ENCODE data around the gene ANKRD50. TPM values are rescaled to one million over a fixed set of nuclear protein-coding genes. Genes with fewer than 3 reads are reported as not detected.
A peak's percentile ranks its signal among the peaks of the same experiment; 100 is the strongest.

ANKRD50 gene
- total and polyA plus RNA-seq, 2 of the 4 experiments (the other 2 are of a cell fraction), result 8.1 to 35.3 TPM

DNA sequence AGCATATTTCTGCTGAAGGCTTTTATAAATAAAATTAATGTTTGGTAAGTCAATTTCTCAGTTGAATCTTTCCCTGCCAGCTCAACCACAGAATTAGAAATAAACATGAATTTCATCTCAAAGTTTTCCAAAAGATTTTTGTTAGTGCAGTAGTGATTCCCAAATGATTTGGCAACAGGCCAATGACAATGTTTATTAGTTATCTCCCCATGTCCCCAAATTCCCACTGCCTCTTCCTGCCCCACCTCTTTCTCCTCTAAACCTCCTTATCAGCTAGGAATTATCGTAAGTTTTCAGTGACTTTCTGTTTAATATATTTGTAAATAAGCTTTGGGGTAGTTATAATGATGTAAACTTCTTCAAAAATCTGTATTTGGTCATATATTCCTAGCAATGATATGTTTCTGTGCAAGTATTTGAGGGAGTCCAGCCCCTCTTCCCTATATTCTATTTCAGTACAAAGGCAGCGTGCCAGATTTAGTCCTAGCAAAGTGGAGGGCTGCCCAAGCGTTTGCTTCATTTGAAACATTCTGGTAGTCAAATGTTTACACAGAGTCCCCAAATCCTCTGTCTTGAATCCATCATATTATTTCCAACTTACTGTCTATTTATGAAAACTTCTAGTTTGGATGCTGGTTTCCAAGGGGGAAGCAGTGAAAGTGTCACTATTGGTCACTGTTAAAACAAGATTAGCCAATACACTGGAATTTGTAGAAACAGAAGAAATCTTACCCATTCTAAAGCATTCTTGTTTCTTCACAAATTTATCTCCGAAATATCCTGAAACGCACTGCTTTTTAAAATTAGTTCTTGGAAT, 33.7 kb upstream of the ANKRD50 start:
- Histone ChIP-seq H2AK5ac (ENCODE audit: low read depth, low read length) (no peak overlapping the region), H2BK20ac (ENCODE audit: low read depth, low read length) (no peak overlapping the region), H3K9ac (ENCODE audit: low read depth, low read length) (no peak overlapping the region), H3K27ac (ENCODE audit: insufficient read depth, low read length) (no peak overlapping the region), H3K79me1 (ENCODE audit: low read depth in 1 of 2, low read length in 2 of 2) (no peaks in the 10 kb centered on the region), H3K56ac (ENCODE audit: extremely low read depth, insufficient read depth, low read length) (no peak overlapping the region), H3K4ac (ENCODE audit: low read depth, low read length) (no peak overlapping the region), H3K4me2 (ENCODE audit: low read depth, low read length) (peak overlapping the region; percentile 47; the same call in 1 of the 2 replicates), H4K8ac (ENCODE audit: low read depth in 2 of 2, low read length in 2 of 2) (no peak overlapping the region), H3K9me1 (ENCODE audit: insufficient read depth, low read length) (no peaks in the 10 kb centered on the region; the same call in 1 of the 2 replicates), H3K14ac (replicated peaks; ENCODE audit: low read depth, low read length) (no peak overlapping the region), H3K4me1 (ENCODE audit: control insufficient read depth, insufficient read depth, low read length) (no peaks in the 10 kb centered on the region), H2BK120ac (ENCODE audit: low read depth, low read length) (no peak overlapping the region), H3K23ac (ENCODE audit: low read depth, low read length) (no peak overlapping the region), H3K4me3 (ENCODE audit: insufficient read depth, low read depth, low read length) (no peak overlapping the region), H3K9me3 (ENCODE audit: control insufficient read depth, insufficient read depth, low read length) (no peaks in the 10 kb centered on the region), H3K18ac (ENCODE audit: low read depth, low read length) (no peak overlapping the region), H2BK15ac (ENCODE audit: low read depth, low read length) (no peak overlapping the region), H2AK9ac (replicated peaks; ENCODE audit: low read depth, low read length, poor library complexity) (no peak overlapping the region), H4K20me1 (ENCODE audit: insufficient read depth, low read length) (no peaks in the 10 kb centered on the region), H3K36me3 (ENCODE audit: control insufficient read depth, insufficient read depth, low read length) (no peaks in the 10 kb centered on the region), H4K5ac (ENCODE audit: low read depth, low read length) (no peak overlapping the region), H3K27me3 (ENCODE audit: control insufficient read depth, insufficient read depth, low read length) (no peaks in the 10 kb centered on the region), H4K91ac (ENCODE audit: insufficient read depth, low read depth, low read length) (no peak overlapping the region), H2BK5ac (ENCODE audit: low read depth, low read length, poor library complexity, severe bottlenecking) (no peak overlapping the region), H2AFZ (replicated peaks; ENCODE audit: low read length, poor library complexity) (no peak overlapping the region)
- TF ChIP-seq FOS (IDR thresholded peaks at IDR 0.05; ENCODE audit: low read depth, low read length) (no peak), MAZ (IDR thresholded peaks at IDR 0.05; ENCODE audit: borderline replicate concordance, low read depth, low read length) (no peak), RFX5 (IDR thresholded peaks at IDR 0.05; ENCODE audit: low read depth, low read length) (no peak), MXI1 (IDR thresholded peaks at IDR 0.05; ENCODE audit: borderline replicate concordance, low read depth, low read length) (no peak), RCOR1 (IDR thresholded peaks at IDR 0.05; ENCODE audit: insufficient replicate concordance, low read length) (no peak), NFE2L2 (IDR thresholded peaks at IDR 0.05; ENCODE audit: low read depth, low read length) (no peak), BHLHE40 (IDR thresholded peaks at IDR 0.05; ENCODE audit: low read depth, low read length) (no peak), CHD1 (IDR thresholded peaks at IDR 0.05; ENCODE audit: low read depth, low read length) (no peak), RAD21 (IDR thresholded peaks at IDR 0.05; ENCODE audit: low read length) (no peak), POLR2A (IDR thresholded peaks at IDR 0.05; ENCODE audit: low read depth, low read length) (no peak), SMC3 (IDR thresholded peaks at IDR 0.05; ENCODE audit: low read depth, low read length) (no peak), CEBPB (IDR thresholded peaks at IDR 0.05; ENCODE audit: low read depth, low read length) (no peak)
- TF ChIP-seq, protein P1, sequence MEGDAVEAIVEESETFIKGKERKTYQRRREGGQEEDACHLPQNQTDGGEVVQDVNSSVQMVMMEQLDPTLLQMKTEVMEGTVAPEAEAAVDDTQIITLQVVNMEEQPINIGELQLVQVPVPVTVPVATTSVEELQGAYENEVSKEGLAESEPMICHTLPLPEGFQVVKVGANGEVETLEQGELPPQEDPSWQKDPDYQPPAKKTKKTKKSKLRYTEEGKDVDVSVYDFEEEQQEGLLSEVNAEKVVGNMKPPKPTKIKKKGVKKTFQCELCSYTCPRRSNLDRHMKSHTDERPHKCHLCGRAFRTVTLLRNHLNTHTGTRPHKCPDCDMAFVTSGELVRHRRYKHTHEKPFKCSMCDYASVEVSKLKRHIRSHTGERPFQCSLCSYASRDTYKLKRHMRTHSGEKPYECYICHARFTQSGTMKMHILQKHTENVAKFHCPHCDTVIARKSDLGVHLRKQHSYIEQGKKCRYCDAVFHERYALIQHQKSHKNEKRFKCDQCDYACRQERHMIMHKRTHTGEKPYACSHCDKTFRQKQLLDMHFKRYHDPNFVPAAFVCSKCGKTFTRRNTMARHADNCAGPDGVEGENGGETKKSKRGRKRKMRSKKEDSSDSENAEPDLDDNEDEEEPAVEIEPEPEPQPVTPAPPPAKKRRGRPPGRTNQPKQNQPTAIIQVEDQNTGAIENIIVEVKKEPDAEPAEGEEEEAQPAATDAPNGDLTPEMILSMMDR (conservative IDR thresholded peaks at IDR 0.05; ENCODE audit: low read depth, low read length), result no peak
- no TSS peak for BruUV-seq (replicated peaks)
- intact Hi-C loops (cut with micrococcal nuclease), result no loop called here
- in situ Hi-C loops (cut with MboI; ENCODE audit: low sequenced_read_pairs), result no loop called here
- dilution Hi-C loops (cut with HindIII; ENCODE audit: low sequenced_read_pairs, unreplicated experiment), result no loop called here
- ChIA-PET CTCF (no interaction called here), POLR2A (ENCODE audit: unreplicated experiment) (no interaction called here)
- no CpG with 5 or more reads among the region's 5 CpGs for WGBS, 2 experiments (ENCODE audit: extremely low coverage in 2 of 2, insufficient read length in 1 of 2)
- DNase-seq (peak; percentile 4), ATAC-seq (ENCODE audit: low read depth) (no peak)

All from IMR-90 (cell line).